KBM-7 (cell line): Measurements from ENCODE around the gene ZNF483.
A peak's percentile ranks its signal among the peaks of the same experiment; 100 is the strongest.
"Not testable (repeated sequence)": the region's sequence is repeated elsewhere in the genome, so short reads cannot be mapped to it uniquely, and the experiment has no call there.

Experiments
- DNase-seq: peaks from one replicate; pipeline ENCODE4 v3.0.0-alpha.2; 2015
- in situ Hi-C: fragments of 300-500 bp; cut with MboI; formaldehyde crosslinking; loops from 2 replicates; pipeline ENCODE4 v1.14.3; 2020; ENCODE audit warnings: low sequenced_read_pairs, low pct_unique_long_range_greater_than_20kb, mixed read lengths

Gene ZNF483

GRCh38 chr9:111525056-111525977, at the start of gene ZNF483:
ZNF483 (plus strand) TSS chr9:111525179; CDS start chr9:111527396, 2,217 bp downstream.
- peak; percentile 3 for DNase-seq
- in situ Hi-C loops = no loop called here

DNA sequence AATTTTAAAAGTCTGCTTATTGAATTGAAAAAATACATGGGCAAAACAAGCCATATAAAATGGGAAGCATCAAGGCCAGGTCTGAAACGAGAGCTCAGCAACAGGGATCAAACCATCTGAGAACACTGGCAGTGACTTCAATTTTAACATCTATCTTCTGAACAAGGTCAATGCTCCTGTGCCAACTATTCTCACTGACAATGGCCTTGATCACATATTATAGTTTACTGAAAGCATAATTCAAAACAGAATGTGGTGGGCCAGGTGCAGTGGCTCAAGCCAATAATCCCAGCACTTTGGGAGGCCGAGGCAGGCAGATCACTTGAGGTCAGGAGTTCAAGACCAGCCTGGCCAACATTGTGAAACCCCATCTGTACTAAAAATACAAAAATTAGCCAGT, 49.8 kb upstream of the ZNF483 start:
- in situ Hi-C loops = no loop called here
- DNase-seq = no peak

DNA sequence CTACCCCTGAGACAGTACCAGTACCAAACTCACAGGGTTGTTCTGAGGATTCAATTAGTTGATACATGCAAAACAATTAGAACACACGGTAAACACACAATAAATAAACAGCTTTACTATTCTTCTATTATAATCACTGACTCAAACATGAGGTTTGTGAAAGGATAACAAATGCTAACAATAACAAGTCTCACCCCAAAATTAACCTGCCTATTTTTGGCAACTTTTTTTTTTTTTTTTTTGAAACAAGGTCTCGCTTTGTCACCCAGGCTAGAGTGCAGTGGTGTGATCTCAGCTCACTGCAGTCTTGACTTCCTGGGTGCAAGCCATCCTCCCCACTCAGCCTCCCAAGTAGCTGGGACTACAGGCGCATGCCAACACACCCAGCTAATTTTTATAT, 47.3 kb upstream of the ZNF483 start:
- in situ Hi-C loops = no loop called here
- no peak for DNase-seq

GRCh38 chr9:111481885-111482636, 42.9 kb upstream of the ZNF483 start:
- peak; percentile 55 for DNase-seq

GRCh38 chr9:111482694-111483438, 42.1 kb upstream of the ZNF483 start:
- DNase-seq = peak; percentile 78
- in situ Hi-C loops = no loop called here

More at GRCh38 chr9:111481885-111482636, 42.9 kb upstream of the ZNF483 start:
- in situ Hi-C loops = no loop called here

DNA sequence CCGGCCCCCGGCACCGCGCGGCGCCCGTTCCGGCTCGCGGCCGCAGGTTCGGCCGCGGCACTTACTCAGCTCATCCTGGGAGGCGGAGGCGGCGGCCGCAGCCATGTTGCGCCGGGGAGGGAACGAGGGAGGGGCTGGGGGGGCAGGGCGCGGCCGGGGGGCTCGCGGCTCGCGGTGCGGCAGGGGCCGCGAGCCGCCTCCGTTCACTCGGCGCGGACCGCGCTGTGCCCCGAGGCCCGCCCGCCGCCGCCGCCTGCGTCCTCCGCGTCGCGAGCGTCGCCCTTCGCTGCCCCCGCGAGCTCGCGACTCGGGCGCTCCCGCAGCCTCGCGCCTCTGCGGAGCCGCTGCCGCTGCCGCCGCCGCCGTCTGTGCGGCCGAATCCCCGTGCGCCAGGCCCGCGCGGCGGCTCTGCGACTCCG, 41.5 kb upstream of the ZNF483 start:
- in situ Hi-C loops = no loop called here
- no peak for DNase-seq

GRCh38 chr9:111483858-111484571, 41.0 kb upstream of the ZNF483 start, which contains the start of gene ECPAS:
ECPAS (minus strand) TSS chr9:111484383; CDS start chr9:111472918, 11,465 bp downstream.
- peak; percentile 85 for DNase-seq
- in situ Hi-C loops = no loop called here

DNA sequence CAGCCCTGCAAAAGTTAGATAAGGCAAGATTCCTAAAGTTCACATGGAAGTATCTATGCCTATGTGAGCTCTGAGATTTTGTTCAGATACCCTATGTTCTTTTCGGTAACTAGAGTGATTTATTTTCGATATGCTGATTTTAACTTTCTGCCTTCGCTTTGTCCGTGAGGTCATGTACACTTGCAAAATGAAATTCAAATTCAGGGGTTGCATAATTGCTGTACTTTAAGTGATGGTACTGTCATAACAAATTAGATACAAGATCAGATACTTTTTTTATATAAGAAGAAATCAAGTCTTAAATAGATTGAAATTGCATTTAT, 40.4 kb upstream of the ZNF483 start:
- in situ Hi-C loops = no loop called here

GRCh38 chr9:111497196-111497595, 27.8 kb upstream of the ZNF483 start:
- in situ Hi-C loops, DNase-seq: not testable (repeated sequence)

More for the DNA sequence above, 40.4 kb upstream of the ZNF483 start:
- no peak for DNase-seq

- no peak for DNase-seq
- in situ Hi-C loops = no loop called here
These were observed 23.9 kb upstream of the ZNF483 start for GRCh38 chr9:111501005-111501562.

- no peak for DNase-seq
- in situ Hi-C loops = no loop called here
These were observed 23.3 kb upstream of the ZNF483 start for GRCh38 chr9:111501648-111502047.

- no peak for DNase-seq
- in situ Hi-C loops = no loop called here
These were observed 22.5 kb upstream of the ZNF483 start for GRCh38 chr9:111502506-111502905.

- peak; percentile 8 for DNase-seq
- in situ Hi-C loops = not testable (repeated sequence)
These were observed 13.4 kb upstream of the ZNF483 start for GRCh38 chr9:111511581-111511980.

DNA sequence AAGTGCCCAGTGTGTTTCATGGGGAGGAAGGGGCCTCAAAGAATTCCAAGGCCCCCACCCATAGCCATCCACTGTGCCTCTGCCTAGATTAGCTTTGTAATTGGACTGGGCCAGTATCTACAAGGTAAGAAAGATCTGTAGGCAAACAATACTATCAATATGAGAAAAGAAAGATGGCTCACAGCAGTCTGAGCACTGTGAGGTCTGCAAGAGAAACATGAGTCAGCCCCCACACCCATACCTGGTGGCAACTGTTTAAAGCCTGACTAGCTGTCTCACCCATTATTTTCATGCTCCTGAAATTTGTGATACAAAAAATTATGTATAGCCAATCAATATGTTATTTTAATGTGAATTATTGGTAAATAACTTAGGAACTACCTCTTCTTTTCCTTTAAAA, 10.0 kb upstream of the ZNF483 start:
- in situ Hi-C loops = no loop called here
- no peak for DNase-seq

DNA sequence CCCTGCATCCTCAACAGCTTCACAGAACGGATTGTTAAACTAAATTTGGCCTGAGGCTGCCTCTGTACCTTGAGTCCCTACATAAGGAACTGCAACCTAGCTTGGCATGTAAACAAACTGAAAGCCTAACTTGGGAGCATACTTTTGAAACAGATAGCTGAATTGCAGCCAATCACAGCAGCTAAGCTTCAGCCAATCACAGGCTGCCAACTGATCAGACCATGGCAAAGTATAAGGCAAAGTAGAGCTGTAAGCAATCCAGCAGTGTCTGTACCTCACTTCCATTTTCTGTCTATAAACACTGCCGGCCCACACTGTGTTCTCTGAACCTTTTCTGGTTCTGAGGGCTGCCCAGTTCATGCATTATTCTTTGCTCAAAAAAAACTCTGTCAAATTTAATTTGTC, 8.9 kb upstream of the ZNF483 start:
- no peak for DNase-seq
- in situ Hi-C loops = no loop called here

- in situ Hi-C loops = no loop called here
- DNase-seq = no peak
These were observed 286 bp upstream of the ZNF483 start for GRCh38 chr9:111524731-111525055.

GRCh38 chr9:111527347-111527746, 2.4 kb downstream of the ZNF483 start:
- in situ Hi-C loops = no loop called here

GRCh38 chr9:111529787-111530186, 4.8 kb downstream of the ZNF483 start:
- in situ Hi-C loops = no loop called here
- DNase-seq = no peak

More at GRCh38 chr9:111527347-111527746, 2.4 kb downstream of the ZNF483 start:
- DNase-seq = no peak

DNA sequence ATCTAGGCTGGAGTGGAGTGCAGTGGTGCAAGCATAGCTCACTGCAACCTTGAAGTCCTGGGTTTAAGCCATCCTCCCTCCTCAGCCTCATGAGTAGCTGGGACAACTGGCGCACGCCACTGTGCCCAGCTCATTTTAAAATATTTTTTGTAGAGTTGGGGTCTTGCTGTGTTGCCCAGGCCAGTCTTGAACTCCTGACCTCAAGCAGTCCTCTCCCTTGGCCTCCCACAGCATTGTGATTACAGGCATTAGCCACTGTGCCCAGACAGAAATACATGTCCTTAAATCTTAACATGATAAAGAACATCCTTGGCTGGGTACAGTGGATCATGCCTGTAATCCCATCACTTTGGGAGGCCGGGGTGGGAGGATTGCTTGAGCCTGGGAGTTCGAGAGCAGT, 6.7 kb downstream of the ZNF483 start:
- in situ Hi-C loops = no loop called here
- DNase-seq = no peak
